ENCODE data around the gene KISS1. TPM values are rescaled to one million over a fixed set of nuclear protein-coding genes. Genes with fewer than 3 reads are reported as not detected.

KISS1 gene
- total RNA-seq, 1 experiment from 2014 or later, result not detected

GRCh38 chr1:204202481-204202880 lies 6.2 kb upstream of the KISS1 start:
- H3K27ac ChIP-seq (ENCODE audit: low read length), result no peak overlapping the region
- ChIA-PET POLR2A (no interaction called here), CTCF (no interaction called here)
- no peaks in the 10 kb centered on the region for H3K27me3 ChIP-seq (ENCODE audit: control insufficient read depth, insufficient read depth, low read length)
- no TSS peak for BruUV-seq (replicated peaks)
- no peak for ATAC-seq
- H3K4me3 ChIP-seq (ENCODE audit: low read depth in 2 of 2, low read length in 2 of 2), result no peak overlapping the region
- no peaks in the 10 kb centered on the region for H3K9me3 ChIP-seq (ENCODE audit: control insufficient read depth, insufficient read depth, low read depth, low read length)
- intact Hi-C loops (cut with micrococcal nuclease; ENCODE audit: unreplicated experiment), result no loop called here
- no peaks in the 10 kb centered on the region for H3K36me3 ChIP-seq (ENCODE audit: control insufficient read depth, insufficient read depth, low read length)
- in situ Hi-C loops (cut with HindIII; ENCODE audit: low pct_unique_long_range_greater_than_20kb, low sequenced_read_pairs), result no loop called here
- H3K4me1 ChIP-seq (ENCODE audit: control insufficient read depth, insufficient read depth, low read length), result no peaks in the 10 kb centered on the region
- no peak for DNase-seq (ENCODE audit: low read depth, low spot score)
- TF ChIP-seq, protein P1, sequence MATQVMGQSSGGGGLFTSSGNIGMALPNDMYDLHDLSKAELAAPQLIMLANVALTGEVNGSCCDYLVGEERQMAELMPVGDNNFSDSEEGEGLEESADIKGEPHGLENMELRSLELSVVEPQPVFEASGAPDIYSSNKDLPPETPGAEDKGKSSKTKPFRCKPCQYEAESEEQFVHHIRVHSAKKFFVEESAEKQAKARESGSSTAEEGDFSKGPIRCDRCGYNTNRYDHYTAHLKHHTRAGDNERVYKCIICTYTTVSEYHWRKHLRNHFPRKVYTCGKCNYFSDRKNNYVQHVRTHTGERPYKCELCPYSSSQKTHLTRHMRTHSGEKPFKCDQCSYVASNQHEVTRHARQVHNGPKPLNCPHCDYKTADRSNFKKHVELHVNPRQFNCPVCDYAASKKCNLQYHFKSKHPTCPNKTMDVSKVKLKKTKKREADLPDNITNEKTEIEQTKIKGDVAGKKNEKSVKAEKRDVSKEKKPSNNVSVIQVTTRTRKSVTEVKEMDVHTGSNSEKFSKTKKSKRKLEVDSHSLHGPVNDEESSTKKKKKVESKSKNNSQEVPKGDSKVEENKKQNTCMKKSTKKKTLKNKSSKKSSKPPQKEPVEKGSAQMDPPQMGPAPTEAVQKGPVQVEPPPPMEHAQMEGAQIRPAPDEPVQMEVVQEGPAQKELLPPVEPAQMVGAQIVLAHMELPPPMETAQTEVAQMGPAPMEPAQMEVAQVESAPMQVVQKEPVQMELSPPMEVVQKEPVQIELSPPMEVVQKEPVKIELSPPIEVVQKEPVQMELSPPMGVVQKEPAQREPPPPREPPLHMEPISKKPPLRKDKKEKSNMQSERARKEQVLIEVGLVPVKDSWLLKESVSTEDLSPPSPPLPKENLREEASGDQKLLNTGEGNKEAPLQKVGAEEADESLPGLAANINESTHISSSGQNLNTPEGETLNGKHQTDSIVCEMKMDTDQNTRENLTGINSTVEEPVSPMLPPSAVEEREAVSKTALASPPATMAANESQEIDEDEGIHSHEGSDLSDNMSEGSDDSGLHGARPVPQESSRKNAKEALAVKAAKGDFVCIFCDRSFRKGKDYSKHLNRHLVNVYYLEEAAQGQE (IDR thresholded peaks at IDR 0.05; ENCODE audit: insufficient read depth in 1 of 2, low read depth in 2 of 2, low read length in 1 of 2), result no peak
- TF ChIP-seq TCF7L2 (IDR thresholded peaks at IDR 0.05; ENCODE audit: low read depth, low read length), result no peak
- no peak for TF ChIP-seq SIN3A (IDR thresholded peaks at IDR 0.05; ENCODE audit: borderline replicate concordance, insufficient read depth, low read depth, low read length)
- TF ChIP-seq, protein P2, sequence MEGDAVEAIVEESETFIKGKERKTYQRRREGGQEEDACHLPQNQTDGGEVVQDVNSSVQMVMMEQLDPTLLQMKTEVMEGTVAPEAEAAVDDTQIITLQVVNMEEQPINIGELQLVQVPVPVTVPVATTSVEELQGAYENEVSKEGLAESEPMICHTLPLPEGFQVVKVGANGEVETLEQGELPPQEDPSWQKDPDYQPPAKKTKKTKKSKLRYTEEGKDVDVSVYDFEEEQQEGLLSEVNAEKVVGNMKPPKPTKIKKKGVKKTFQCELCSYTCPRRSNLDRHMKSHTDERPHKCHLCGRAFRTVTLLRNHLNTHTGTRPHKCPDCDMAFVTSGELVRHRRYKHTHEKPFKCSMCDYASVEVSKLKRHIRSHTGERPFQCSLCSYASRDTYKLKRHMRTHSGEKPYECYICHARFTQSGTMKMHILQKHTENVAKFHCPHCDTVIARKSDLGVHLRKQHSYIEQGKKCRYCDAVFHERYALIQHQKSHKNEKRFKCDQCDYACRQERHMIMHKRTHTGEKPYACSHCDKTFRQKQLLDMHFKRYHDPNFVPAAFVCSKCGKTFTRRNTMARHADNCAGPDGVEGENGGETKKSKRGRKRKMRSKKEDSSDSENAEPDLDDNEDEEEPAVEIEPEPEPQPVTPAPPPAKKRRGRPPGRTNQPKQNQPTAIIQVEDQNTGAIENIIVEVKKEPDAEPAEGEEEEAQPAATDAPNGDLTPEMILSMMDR (IDR thresholded peaks at IDR 0.05), result no peak
- TF ChIP-seq POLR2AphosphoS5 (IDR thresholded peaks at IDR 0.05; ENCODE audit: low read depth, low read length), result no peak

- DNase-seq (ENCODE audit: low read depth, low spot score), result no peak
- TF ChIP-seq SIN3A (IDR thresholded peaks at IDR 0.05; ENCODE audit: borderline replicate concordance, insufficient read depth, low read depth, low read length), result no peak
- no peak for TF ChIP-seq POLR2AphosphoS5 (IDR thresholded peaks at IDR 0.05; ENCODE audit: low read depth, low read length)
- TF ChIP-seq, protein P1 (IDR thresholded peaks at IDR 0.05; ENCODE audit: insufficient read depth in 1 of 2, low read depth in 2 of 2, low read length in 1 of 2), result no peak
- TF ChIP-seq, protein P2 (IDR thresholded peaks at IDR 0.05), result no peak
- TF ChIP-seq TCF7L2 (IDR thresholded peaks at IDR 0.05; ENCODE audit: low read depth, low read length), result no peak
- BruUV-seq (replicated peaks), result no TSS peak
- H3K27ac ChIP-seq (ENCODE audit: low read length), result no peak overlapping the region
- intact Hi-C loops (cut with micrococcal nuclease; ENCODE audit: unreplicated experiment), result no loop called here
- no peaks in the 10 kb centered on the region for H3K27me3 ChIP-seq (ENCODE audit: control insufficient read depth, insufficient read depth, low read length)
- no peak overlapping the region for H3K4me3 ChIP-seq (ENCODE audit: low read depth in 2 of 2, low read length in 2 of 2)
- in situ Hi-C loops (cut with HindIII; ENCODE audit: low pct_unique_long_range_greater_than_20kb, low sequenced_read_pairs), result no loop called here
- no peaks in the 10 kb centered on the region for H3K9me3 ChIP-seq (ENCODE audit: control insufficient read depth, insufficient read depth, low read depth, low read length)
- ATAC-seq, result no peak
- no peaks in the 10 kb centered on the region for H3K4me1 ChIP-seq (ENCODE audit: control insufficient read depth, insufficient read depth, low read length)
- no peaks in the 10 kb centered on the region for H3K36me3 ChIP-seq (ENCODE audit: control insufficient read depth, insufficient read depth, low read length)
- CTCF ChIA-PET, result no interaction called here
- POLR2A ChIA-PET, result no interaction called here
Measured at GRCh38 chr1:204201348-204202040, 5.2 kb upstream of the KISS1 start.

All from Panc1 (cell line).